Mesothelial cell of epicardium (in vitro differentiated cells): ENCODE results near the gene RSRC2. TPM values are rescaled to one million over a fixed set of nuclear protein-coding genes. Genes with fewer than 3 reads are reported as not detected.

ENCODE experiments used
- DNase-seq, 2 experiments: peaks; one replicate each; pipeline ENCODE4 v3.0.0; 2021; ENCODE audit warnings: low spot score in 2 of 2; ENCODE audit not compliant: unreplicated experiment in 2 of 2
- H3K27ac Mint-ChIP-seq: 2 replicates; pipeline ENCODE4 v1.8.0; 2021; ENCODE audit warnings: mixed read lengths
- H3K27me3 Mint-ChIP-seq: 2 replicates; pipeline ENCODE4 v1.8.0; 2021; ENCODE audit warnings: low read depth, mixed read lengths
- H3K36me3 Mint-ChIP-seq: 2 replicates; pipeline ENCODE4 v1.8.0; 2021; ENCODE audit warnings: mixed read lengths
- H3K4me1 Mint-ChIP-seq: 2 replicates; pipeline ENCODE4 v1.8.0; 2021; ENCODE audit warnings: mixed read lengths
- H3K4me3 Mint-ChIP-seq: 2 replicates; pipeline ENCODE4 v1.8.0; 2021; ENCODE audit warnings: mild to moderate bottlenecking, moderate library complexity, mixed read lengths
- H3K9me3 Mint-ChIP-seq: 2 replicates; pipeline ENCODE4 v1.8.0; 2021; ENCODE audit warnings: mixed read lengths
- CTCF ChIP-seq: fragments of 200-600 bp; sonication (generic); IDR thresholded peaks from one replicate; pipeline ENCODE4 v1.5.0; 2021; ENCODE audit warnings: antibody characterized with exemption; ENCODE audit not compliant: unreplicated experiment
- total RNA-seq: library from RNA; stranded (reverse); gene quantifications from 3 replicates; pipeline ENCODE4 v1.2.1, GENCODE V29; 2021

The RSRC2 gene
- total RNA-seq, 1 donor from 2014 or later = 131 TPM

- DNase-seq = no peak
- peaks cover 15% of the 10 kb centered on the region for H3K36me3 Mint-ChIP-seq
- no peaks in the 10 kb centered on the region for H3K9me3 Mint-ChIP-seq
- TF ChIP-seq CTCF = no peak
- no peaks in the 10 kb centered on the region for H3K4me1 Mint-ChIP-seq
- H3K4me3 Mint-ChIP-seq = no peak overlapping the region
- no peak overlapping the region for H3K27ac Mint-ChIP-seq
- no peaks in the 10 kb centered on the region for H3K27me3 Mint-ChIP-seq
These were observed 11.8 kb upstream of the RSRC2 start for GRCh38 chr12:122538496-122538895.

GRCh38 chr12:122537021-122537420, 10.3 kb upstream of the RSRC2 start:
- H3K9me3 Mint-ChIP-seq = no peaks in the 10 kb centered on the region
- H3K36me3 Mint-ChIP-seq = peaks cover 13% of the 10 kb centered on the region
- no peaks in the 10 kb centered on the region for H3K27me3 Mint-ChIP-seq
- H3K4me1 Mint-ChIP-seq = no peaks in the 10 kb centered on the region
- no peak for DNase-seq
- no peak for TF ChIP-seq CTCF
- no peak overlapping the region for H3K27ac Mint-ChIP-seq
- no peak overlapping the region for H3K4me3 Mint-ChIP-seq

- no peak for DNase-seq
- H3K4me1 Mint-ChIP-seq = no peaks in the 10 kb centered on the region
- H3K36me3 Mint-ChIP-seq = peaks cover 10% of the 10 kb centered on the region
- no peaks in the 10 kb centered on the region for H3K9me3 Mint-ChIP-seq
- no peak overlapping the region for H3K4me3 Mint-ChIP-seq
- TF ChIP-seq CTCF = no peak
- H3K27ac Mint-ChIP-seq = no peak overlapping the region
- H3K27me3 Mint-ChIP-seq = no peaks in the 10 kb centered on the region
These were observed 7.1 kb upstream of the RSRC2 start for GRCh38 chr12:122533856-122534255.

GRCh38 chr12:122528992-122529391, 2.3 kb upstream of the RSRC2 start:
- no peak for DNase-seq
- Mint-ChIP-seq H3K27me3 (no peaks in the 10 kb centered on the region), H3K4me1 (peaks cover 9% of the 10 kb centered on the region), H3K4me3 (no peak overlapping the region), H3K9me3 (no peaks in the 10 kb centered on the region), H3K27ac (no peak overlapping the region), H3K36me3 (peaks cover 2% of the 10 kb centered on the region)
- TF ChIP-seq CTCF = no peak

GRCh38 chr12:122528582-122528981, 1.8 kb upstream of the RSRC2 start:
- Mint-ChIP-seq H3K27ac (no peak overlapping the region), H3K9me3 (no peaks in the 10 kb centered on the region), H3K4me1 (peaks cover 14% of the 10 kb centered on the region), H3K36me3 (peaks cover 2% of the 10 kb centered on the region), H3K27me3 (no peaks in the 10 kb centered on the region), H3K4me3 (no peak overlapping the region)
- no peak for TF ChIP-seq CTCF
- no peak for DNase-seq

DNA sequence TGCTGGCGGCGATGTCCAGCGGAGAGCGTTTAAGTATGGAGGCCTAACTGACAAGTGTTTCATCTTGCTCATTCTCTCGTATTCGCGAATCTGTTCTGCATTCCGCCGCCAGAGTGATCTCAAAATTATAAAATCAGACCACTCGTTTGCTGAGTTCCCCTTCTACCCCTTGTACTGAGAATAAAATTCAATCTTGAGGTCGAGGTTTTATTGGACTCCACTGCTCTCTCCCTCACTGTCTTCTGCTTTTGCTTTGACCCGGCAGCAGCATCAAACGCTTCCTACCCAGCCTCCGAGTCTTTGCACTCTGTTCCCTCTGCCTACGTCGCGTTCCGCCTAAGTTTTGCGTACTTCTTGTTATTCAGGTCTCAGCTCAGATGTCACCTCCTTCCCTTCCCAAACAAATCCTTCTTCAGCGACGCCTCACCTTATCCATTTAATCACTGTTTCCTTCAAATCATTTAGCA, 775 bp upstream of the RSRC2 start:
- no peaks in the 10 kb centered on the region for H3K27me3 Mint-ChIP-seq
- no peak overlapping the region for H3K27ac Mint-ChIP-seq
- TF ChIP-seq CTCF = no peak
- H3K36me3 Mint-ChIP-seq = peaks cover 2% of the 10 kb centered on the region
- peaks cover 21% of the 10 kb centered on the region for H3K4me1 Mint-ChIP-seq
- no peaks in the 10 kb centered on the region for H3K9me3 Mint-ChIP-seq
- peak in 1 of 2 experiments; percentile 39 for DNase-seq
- no peak overlapping the region for H3K4me3 Mint-ChIP-seq
